Loucy (cell line): Measurements from ENCODE around the gene KCNH2.

Source experiments
- CTCF ChIP-seq: fragments of 200-600 bp; sonication (generic); conservative IDR thresholded peaks from 2 replicates; pipeline ENCODE4 v1.5.1; 2014; ENCODE audit warnings: mild to moderate bottlenecking, antibody characterized with exemption, low read length
- EZH2phosphoT487 ChIP-seq: fragments of 200-600 bp; IDR thresholded peaks from 2 replicates; pipeline ENCODE4 v1.6.1; 2018; ENCODE audit warnings: antibody characterized with exemption, mild to moderate bottlenecking, moderate library complexity, borderline replicate concordance

- no peak for TF ChIP-seq CTCF
- TF ChIP-seq EZH2phosphoT487, result no peak
These were observed 13.5 kb downstream of the KCNH2 start for GRCh38 chr7:150964593-150965111.
